GM18505 (cell line): ENCODE results near the gene PIK3C2G.
"Not testable (repeated sequence)": the region's sequence is repeated elsewhere in the genome, so short reads cannot be mapped to it uniquely, and the experiment has no call there.

Experiments used
- ATAC-seq: cut with Tn5 transposase; IDR thresholded peaks from one replicate; pipeline ENCODE4 v1.9.1; 2021; ENCODE audit not compliant: unreplicated experiment
- POLR2A ChIP-seq: IDR thresholded peaks from 4 replicates; pipeline ENCODE4 v1.6.1; 2011; ENCODE audit warnings: borderline replicate concordance; ENCODE audit not compliant: insufficient read depth, insufficient read length; ENCODE audit errors: extremely low read depth

Gene PIK3C2G

DNA sequence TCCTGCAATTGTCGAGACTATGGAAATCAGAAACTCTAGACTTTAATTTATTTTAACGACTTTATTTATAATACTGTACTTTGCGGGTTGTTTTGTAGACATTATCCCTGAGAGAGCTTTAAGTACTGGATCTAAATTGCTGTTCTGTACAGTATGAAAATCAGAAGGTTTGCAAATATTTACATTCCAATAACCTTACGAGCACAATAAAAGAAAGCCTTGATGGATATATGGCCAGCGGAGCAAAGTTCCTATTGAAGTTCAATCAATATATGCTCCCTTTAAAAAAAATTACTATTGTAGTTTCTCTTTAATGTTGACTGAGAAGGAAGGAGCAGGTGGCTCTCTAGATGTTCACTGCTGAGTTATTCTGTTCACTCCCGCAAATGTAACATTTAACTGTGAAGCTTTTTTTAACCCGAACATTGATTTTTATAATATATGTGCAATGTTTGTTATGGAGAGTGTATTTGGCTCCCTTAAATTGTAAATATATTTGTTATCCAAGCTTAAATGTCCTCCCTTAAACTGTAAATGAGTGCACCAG lies 241.2 kb downstream of the PIK3C2G start:
- no peak for ATAC-seq
- no peak for TF ChIP-seq POLR2A

DNA sequence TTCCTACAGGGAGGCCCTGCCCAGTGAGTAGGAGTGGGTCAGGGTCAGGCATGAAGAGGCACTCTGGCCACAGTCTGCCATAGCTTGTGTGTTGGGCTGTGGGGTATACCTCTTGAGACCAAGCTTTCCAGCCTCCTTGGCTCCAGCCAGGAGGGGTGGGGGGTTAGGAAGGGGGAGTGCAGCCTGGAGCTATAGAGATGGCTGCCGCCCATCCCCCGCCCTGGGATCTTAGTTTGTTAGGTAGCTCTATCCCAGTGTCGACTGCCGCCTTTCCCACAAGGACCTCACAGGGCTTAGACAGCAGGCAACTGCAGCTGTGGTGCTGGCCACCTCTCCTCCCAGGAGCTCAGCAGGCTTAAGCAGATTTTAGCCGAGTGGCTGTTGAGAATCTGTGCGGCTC lies 260.1 kb downstream of the PIK3C2G start:
- TF ChIP-seq POLR2A: no peak
- ATAC-seq: no peak

DNA sequence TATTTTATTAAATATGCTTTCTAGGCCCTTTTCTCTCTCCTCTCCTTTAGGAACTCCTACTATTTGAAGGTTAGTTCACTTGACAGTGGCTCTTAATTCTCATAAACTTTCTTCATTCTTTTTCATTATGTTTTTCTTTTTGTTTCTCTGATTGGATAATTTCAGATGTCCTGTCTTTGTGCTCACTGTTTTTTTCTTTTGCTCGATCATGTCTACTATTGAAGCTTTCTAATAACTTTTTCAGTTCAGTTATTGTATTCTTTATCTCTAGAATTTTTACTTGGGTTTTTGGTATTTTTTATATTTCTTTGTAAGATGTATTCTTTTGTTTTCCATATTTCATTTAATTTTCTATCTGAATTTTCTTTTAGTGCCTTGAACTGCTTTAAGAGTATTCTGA lies 261.5 kb downstream of the PIK3C2G start:
- TF ChIP-seq POLR2A: no peak
- ATAC-seq: no peak

DNA sequence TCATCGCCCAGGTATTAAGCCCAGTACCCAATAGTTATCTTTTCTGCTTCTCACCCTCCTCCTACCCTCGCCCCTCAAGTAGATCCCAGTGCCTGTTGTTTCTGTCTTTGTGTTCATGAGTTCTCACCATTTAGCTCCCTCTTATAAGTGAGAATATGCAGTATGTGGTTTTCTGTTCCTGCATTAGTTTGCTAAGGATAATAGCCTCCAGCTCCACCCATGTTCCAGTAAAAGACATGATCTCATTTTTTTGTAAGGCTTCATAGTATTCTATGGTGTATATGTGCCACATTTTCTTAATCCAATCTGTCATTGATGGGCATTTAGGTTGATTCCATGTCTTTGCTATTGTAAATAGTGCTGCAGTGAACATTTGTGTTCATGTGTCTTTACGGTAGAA lies 281.2 kb downstream of the PIK3C2G start:
- ATAC-seq: not testable (repeated sequence)

DNA sequence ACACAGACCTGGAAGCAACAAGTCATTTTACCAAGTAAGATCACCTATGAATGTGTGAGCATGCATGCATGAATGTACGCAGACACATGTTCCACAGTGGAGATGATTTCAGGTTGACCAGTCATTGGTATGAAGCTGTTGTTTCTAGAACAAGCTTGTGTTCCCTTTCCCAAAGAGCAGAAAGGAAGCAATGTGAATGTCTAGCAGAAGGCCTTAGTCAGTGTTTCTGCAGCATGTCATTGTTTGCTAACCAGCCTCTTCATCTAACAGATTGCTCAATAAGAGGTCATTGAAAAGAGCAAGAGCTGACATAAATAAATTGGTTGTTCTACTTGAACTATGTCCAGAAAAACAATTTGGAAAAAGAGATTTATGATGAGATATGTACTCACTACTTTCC lies 285.1 kb downstream of the PIK3C2G start:
- no peak for ATAC-seq
- TF ChIP-seq POLR2A: no peak

DNA sequence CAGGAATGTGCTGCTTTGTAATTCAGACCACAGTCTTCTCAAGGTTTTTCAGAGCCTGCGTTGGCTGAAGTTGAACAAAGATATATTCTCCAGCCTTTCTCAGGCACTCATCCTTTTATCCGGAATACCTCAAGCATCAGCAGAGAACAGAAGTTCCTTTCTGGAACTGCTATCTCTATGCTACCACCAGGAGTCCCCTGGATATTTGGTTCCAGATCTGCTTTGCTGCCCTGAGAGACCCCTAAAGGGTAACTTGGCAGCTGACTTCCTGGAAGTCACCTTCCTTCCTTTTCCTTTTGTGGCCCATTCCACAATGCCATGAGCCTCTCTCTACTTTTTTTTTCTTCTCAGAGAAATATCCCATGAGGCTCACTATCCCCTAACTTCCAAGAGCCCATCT lies 288.3 kb downstream of the PIK3C2G start:
- TF ChIP-seq POLR2A: no peak
- no peak for ATAC-seq

DNA sequence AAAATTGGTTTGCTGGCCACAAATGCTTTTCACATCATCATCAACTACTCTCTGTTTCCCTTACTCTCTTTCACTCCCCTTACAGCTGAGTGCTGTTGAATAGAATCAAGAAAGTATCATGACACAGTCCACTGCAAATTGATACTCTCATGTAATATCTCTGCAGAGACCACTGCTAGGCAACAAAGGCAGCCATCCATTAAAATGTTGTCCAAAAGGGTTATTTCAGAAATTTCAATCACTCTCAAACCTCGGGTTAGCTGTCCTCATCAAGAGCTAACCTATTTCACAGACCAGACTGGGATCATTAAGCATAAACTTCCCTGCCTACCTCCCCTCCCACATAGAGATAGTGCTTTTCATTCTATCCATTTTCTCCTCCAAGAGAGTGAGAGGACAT lies 289.8 kb downstream of the PIK3C2G start:
- TF ChIP-seq POLR2A: no peak
- no peak for ATAC-seq

DNA sequence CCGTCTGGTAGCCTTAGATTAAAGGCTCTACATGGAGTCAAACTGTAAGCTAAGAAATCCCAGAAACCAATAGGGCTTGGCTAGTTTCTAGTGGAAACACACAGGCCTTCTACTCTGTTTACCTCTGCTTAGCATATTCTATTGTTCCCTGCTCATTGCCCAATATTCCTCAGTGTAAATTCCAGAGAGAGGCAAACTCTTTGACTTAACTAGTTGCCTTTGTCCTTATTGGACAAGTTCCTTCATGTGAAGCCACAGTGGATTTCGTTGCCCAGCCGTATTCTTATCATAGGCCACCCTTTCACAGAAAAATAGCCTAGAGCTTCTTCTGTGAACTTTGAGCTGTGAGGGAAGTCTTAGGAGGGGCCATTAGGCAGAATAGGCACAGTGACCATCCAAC lies 290.4 kb downstream of the PIK3C2G start:
- no peak for ATAC-seq

DNA sequence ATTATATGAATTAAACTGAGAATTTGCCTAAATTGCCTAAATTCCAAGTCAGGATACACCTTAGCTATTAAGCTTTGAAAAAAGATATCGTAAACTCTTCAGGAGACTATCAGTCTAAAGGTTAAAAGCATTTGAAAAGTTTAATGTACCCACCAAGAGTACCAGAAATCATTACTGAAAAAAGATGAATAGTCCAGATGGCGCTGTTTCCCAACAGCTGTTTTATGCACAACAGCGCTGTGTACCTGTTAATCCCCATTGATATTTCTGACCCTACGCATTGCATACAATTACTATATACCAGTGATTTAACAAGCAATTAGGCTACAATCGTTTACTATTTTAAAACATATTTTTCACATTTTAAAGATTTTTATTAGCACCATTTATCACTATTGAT lies 291.5 kb downstream of the PIK3C2G start:
- TF ChIP-seq POLR2A: no peak
- no peak for ATAC-seq

More for the DNA sequence above, 290.4 kb downstream of the PIK3C2G start:
- TF ChIP-seq POLR2A: no peak

DNA sequence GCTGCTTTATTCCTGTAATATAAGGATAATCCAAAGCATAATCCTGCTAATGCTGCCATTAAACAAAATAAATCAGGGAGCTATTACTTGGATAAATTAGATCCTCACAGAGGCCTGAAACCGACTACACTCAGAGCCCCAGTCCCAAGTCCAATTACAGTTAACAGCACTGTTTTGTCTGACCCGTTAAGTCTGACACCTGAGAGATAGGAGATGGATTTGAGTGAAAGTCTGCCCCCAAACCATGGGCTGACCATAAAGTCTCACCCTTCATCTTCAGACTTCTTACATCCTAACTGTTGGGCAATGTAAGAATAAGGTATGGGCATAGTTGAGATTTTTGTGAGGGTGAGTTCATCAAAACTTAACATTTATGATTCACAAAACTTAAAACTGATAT lies 294.8 kb downstream of the PIK3C2G start:
- no peak for ATAC-seq
- no peak for TF ChIP-seq POLR2A

DNA sequence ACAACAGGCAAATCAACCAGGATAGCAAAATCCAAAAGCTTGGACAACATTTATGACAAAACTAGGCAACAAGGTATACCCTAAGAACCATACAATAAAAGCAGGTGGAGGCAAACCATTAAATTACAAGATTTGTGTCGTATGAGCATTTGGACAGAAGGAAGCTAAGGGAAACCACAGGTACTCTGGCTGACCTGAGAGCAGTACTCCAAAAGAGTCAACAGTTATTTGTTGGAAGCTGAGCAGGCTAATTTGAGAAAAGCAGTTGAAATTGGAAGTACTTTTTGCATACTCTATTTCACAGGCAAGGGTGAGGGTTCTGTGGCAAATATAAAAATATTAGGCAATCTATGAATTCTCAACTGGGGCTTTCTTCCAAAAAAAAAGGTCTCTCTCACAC lies 297.9 kb downstream of the PIK3C2G start:
- no peak for ATAC-seq
- TF ChIP-seq POLR2A: no peak

DNA sequence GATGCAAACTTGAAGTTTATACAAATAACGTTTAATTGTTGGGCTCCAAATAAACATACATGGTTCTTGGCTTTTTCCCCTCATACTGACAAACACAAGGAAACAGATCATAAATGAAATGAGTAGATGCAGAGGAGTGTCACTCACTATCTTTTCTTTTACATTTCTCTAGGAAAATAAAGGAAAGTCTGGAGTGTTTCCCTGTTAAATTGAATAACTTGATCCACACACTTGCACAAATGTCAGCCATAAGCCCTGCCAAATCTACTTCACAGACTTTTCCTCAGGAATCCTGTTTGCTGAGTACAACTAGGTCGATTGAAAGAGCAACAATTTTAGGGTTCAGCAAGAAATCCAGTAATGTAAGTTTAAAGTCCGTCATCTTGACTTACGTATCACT lies 301.2 kb downstream of the PIK3C2G start:
- TF ChIP-seq POLR2A: no peak
- ATAC-seq: no peak

DNA sequence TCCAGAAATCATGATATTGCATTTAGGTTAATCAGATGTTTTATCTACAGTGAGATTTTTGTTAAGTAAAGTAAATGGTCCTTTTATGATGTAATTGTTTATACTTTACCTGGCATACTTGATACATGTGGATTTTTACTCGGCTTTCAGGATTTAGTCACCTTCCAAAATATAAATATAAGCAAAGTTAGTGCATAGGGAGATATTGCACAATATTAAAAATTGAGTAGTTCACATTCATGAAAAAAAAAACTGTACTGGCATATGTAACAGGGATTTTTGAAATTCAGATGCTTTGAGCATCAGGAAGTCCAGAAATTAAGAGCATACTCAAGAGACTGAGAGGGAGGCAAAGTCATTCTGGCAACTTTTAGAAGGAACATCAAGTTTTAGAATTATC lies 303.0 kb downstream of the PIK3C2G start:
- no peak for ATAC-seq
- TF ChIP-seq POLR2A: no peak

DNA sequence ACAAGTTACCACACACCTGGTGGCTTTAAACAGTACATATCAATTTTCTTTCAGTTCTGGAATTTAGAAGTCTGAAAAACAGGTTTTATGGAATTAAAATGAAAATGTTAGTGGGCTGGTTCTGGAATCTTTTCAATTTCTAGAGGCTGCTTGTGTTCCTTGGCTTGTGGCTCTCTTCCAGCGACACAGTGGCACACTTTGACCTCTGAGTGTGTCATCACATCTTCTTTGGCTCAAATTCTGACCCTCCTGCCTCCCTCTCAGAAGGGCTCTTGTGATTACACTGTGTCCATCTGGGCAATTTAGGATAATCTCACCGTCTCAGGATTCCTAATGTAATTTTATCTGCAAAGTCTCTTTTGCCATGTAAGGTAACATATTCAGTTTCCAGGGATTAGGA lies 306.5 kb downstream of the PIK3C2G start:
- ATAC-seq: no peak
- no peak for TF ChIP-seq POLR2A

DNA sequence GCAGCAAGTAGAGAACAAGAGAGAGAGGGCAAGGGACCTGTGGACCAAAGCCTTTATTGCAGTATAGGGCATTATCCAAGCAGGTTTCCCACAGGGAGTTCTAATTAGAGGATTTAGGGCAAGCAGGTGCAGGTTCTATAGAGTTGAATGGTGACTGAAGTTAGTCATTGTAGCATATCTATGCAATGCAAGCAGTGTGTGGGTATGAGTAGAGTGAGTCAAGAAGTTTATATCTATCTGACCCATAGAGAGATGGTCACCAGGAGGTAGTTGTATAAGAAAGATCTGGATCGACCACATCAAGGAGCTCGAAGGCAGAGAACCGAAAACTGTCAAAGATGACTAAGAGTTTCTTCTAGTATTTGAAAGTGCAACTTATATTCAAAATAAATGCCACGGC lies 309.2 kb downstream of the PIK3C2G start:
- ATAC-seq: no peak
- no peak for TF ChIP-seq POLR2A
